ENCODE results near the gene C19orf18. TPM values are rescaled to one million over a fixed set of nuclear protein-coding genes. Genes with fewer than 3 reads are reported as not detected.
A peak's percentile ranks its signal among the peaks of the same experiment; 100 is the strongest.
"Not testable (repeated sequence)": the region's sequence is repeated elsewhere in the genome, so short reads cannot be mapped to it uniquely, and the experiment has no call there.

Gene C19orf18
- total RNA-seq, 4 donors from 2014 or later, result 2.7 TPM; not detected in 3

GRCh38 chr19:58010507-58010906 is 36.2 kb upstream of the C19orf18 start:
- H3K4me3 ChIP-seq, result no peak overlapping the region
- intact Hi-C loops (cut with DNase I; ENCODE audit: low total_unique reads), result no loop called here
- H3K27me3 ChIP-seq, result no peaks in the 10 kb centered on the region
- no peaks in the 10 kb centered on the region for H3K4me1 ChIP-seq
- H3K27ac ChIP-seq, result no peak overlapping the region
- peaks cover 0 to 19% of the 10 kb centered on the region in 2 donors for H3K9me3 ChIP-seq
- no peak for DNase-seq
- no peak for TF ChIP-seq POLR2A (IDR thresholded peaks at IDR 0.05)
- no peak for TF ChIP-seq CTCF (IDR thresholded peaks at IDR 0.05)
- H3K36me3 ChIP-seq, result no peaks in the 10 kb centered on the region

GRCh38 chr19:58009666-58010301 is 35.5 kb upstream of the C19orf18 start:
- Histone ChIP-seq H3K4me1 (no peaks in the 10 kb centered on the region), H3K36me3 (no peaks in the 10 kb centered on the region), H3K27me3 (no peaks in the 10 kb centered on the region), H3K4me3 (peak overlapping the region in 1 of 2 donors; percentile 26), H3K27ac (peak overlapping the region in 1 of 2 donors; percentile 60), H3K9me3 (peaks cover 0 to 25% of the 10 kb centered on the region in 2 donors)
- peak; percentile 83 to 92 for DNase-seq
- intact Hi-C loops (cut with DNase I; ENCODE audit: low total_unique reads), result no loop called here
- no peak for TF ChIP-seq CTCF (IDR thresholded peaks at IDR 0.05)
- peak in 1 of 2 donors; percentile 31 for TF ChIP-seq POLR2A (IDR thresholded peaks at IDR 0.05)

- Histone ChIP-seq H3K27me3 (no peaks in the 10 kb centered on the region), H3K9me3 (peaks cover 0 to 29% of the 10 kb centered on the region in 2 donors), H3K27ac (peak overlapping the region in 1 of 2 donors; percentile 60), H3K36me3 (no peaks in the 10 kb centered on the region), H3K4me3 (peak overlapping the region in 1 of 2 donors; percentile 26), H3K4me1 (no peaks in the 10 kb centered on the region)
- intact Hi-C loops (cut with DNase I; ENCODE audit: low total_unique reads), result no loop called here
- TF ChIP-seq CTCF (IDR thresholded peaks at IDR 0.05) (no peak), POLR2A (IDR thresholded peaks at IDR 0.05) (no peak)
- no peak for DNase-seq
Measured at GRCh38 chr19:58009301-58009665, 34.9 kb upstream of the C19orf18 start.

GRCh38 chr19:58008877-58009276 is 34.5 kb upstream of the C19orf18 start:
- H3K27me3 ChIP-seq; H3K27ac ChIP-seq; intact Hi-C loops (cut with DNase I; ENCODE audit: low total_unique reads); H3K4me3 ChIP-seq; H3K36me3 ChIP-seq; H3K4me1 ChIP-seq; DNase-seq: not testable (repeated sequence)
- H3K9me3 ChIP-seq, result peaks cover 0 to 33% of the 10 kb centered on the region in 2 donors

- Histone ChIP-seq H3K27ac (no peak overlapping the region), H3K36me3 (no peaks in the 10 kb centered on the region), H3K4me1 (no peaks in the 10 kb centered on the region), H3K27me3 (no peaks in the 10 kb centered on the region), H3K9me3 (peaks cover 0 to 27% of the 10 kb centered on the region in 2 donors), H3K4me3 (no peak overlapping the region)
- DNase-seq, result no peak
- no peak for TF ChIP-seq CTCF (IDR thresholded peaks at IDR 0.05)
- no peak for TF ChIP-seq POLR2A (IDR thresholded peaks at IDR 0.05)
- intact Hi-C loops (cut with DNase I; ENCODE audit: low total_unique reads), result no loop called here
Measured at GRCh38 chr19:58007285-58007684, 33.0 kb upstream of the C19orf18 start.
